Mucosa of stomach (tissue), 1 donor: ENCODE data around the gene MRPS2.
"Not testable (repeated sequence)": the region's sequence is repeated elsewhere in the genome, so short reads cannot be mapped to it uniquely, and the experiment has no call there.

Source experiments
- H3K27me3 ChIP-seq: one replicate; pipeline ENCODE4 v1.7.0; 2013; ENCODE audit warnings: mild to moderate bottlenecking, low read length; ENCODE audit not compliant: control insufficient read depth, insufficient read depth
- H3K36me3 ChIP-seq: one replicate; pipeline ENCODE4 v1.7.0; 2013; ENCODE audit warnings: low read length; ENCODE audit not compliant: control insufficient read depth, insufficient read depth
- H3K4me1 ChIP-seq: one replicate; pipeline ENCODE4 v1.7.0; 2013; ENCODE audit warnings: mild to moderate bottlenecking, low read length; ENCODE audit not compliant: control insufficient read depth, insufficient read depth
- H3K4me3 ChIP-seq: one replicate; pipeline ENCODE4 v1.7.0; 2013; ENCODE audit warnings: low read length
- H3K9ac ChIP-seq: one replicate; pipeline ENCODE4 v1.7.0; 2013; ENCODE audit warnings: mild to moderate bottlenecking, low read length, moderate library complexity
- H3K9me3 ChIP-seq: one replicate; pipeline ENCODE4 v1.7.0; 2013; ENCODE audit warnings: mild to moderate bottlenecking, low read length, moderate library complexity; ENCODE audit not compliant: control insufficient read depth
- donor health status: Pancreatic carcinoma.

MRPS2 gene

DNA sequence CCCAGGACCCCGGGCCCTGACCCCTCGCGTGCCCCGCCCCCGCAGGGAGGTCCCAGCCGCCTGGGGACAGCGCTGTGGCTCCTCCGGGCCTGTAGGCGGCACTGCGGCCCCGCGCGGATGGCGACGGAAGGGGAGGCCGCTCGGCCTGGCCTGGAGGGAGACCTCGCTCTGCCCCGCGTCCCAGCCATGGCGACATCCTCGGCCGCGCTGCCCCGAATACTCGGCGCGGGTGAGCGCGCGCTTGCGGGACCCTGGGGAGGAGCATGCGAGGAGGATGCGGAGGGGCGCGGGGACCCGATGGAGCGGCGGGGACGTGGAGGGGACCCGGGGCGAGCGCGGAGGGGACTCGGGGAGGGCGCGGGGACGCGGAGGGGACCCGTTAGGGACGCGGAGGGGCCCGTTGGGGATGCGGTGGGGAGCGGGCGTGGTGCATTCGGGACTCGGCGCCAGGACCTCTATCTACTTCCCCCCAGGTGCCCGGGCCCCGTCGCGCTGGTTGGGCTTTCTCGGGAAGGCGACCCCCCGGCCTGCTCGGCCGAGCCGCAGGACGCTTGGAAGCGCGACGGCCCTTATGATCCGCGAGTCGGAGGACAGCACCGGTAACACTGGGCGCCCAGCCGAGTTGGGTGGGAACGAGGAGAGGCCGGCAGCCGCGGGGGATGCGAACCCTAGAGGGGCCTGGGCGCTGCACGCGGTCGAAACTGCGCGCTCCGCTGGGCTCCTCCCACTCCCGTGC is at the start of gene MRPS2:
Gene MRPS2 (plus strand): TSS at position 158 of the 736 bp plus-strand sequence. CDS start 29 bp downstream, at position 187.
- Histone ChIP-seq H3K36me3 (peaks cover 3% of the 10 kb centered on the region), H3K9ac (peak within 1 kb of the TSS; percentile 58), H3K4me1 (peaks cover 21% of the 10 kb centered on the region)

DNA sequence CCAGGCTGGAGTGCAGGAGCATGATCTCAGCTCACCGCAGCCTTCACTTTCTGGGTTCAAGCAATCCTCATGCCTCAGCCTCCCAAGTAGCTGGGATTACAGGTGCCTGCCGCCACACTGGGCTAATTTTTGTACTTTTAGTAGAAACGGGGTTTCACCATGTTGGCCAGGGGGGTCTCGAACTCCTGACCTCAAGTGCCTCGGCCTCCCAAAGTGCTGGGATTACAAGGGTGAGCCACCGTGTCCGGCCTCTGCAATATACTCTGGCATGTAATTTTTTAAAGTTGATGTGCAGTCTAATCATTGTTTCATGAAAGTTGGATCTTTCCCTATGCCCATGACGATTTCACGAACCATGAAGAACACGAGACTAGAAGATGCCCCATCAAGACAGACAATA is 49.5 kb upstream of the MRPS2 start:
- no peak overlapping the region for H3K9ac ChIP-seq
- H3K27me3 ChIP-seq = no peaks in the 10 kb centered on the region
- H3K9me3 ChIP-seq = no peaks in the 10 kb centered on the region
- H3K36me3 ChIP-seq = no peaks in the 10 kb centered on the region
- no peaks in the 10 kb centered on the region for H3K4me1 ChIP-seq
- no peak overlapping the region for H3K4me3 ChIP-seq

More for the DNA sequence above, at the start of gene MRPS2:
- Histone ChIP-seq H3K9me3 (no peaks in the 10 kb centered on the region), H3K27me3 (no peaks in the 10 kb centered on the region), H3K4me3 (peak within 1 kb of the TSS; percentile 93)

DNA sequence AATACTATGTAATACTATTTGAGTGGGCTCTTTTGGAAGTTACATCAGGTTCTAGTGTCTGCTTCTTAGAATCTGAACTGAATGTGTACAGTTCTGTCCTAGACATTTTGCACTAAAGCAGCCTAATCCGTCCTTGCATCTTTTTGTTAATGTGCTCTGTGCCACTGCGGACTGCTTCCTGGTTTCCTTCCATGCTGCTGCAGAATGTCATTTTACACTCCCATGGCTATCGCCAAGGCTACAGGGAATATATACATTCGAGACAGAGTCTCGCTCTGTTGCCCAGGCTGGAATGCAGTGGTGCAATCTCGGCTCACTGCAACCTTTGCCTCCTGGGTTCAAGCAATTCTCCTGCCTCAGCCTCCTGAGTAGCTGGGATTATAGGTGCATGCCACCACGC is 48.6 kb upstream of the MRPS2 start:
- not testable (repeated sequence) for H3K9ac ChIP-seq, H3K4me3 ChIP-seq, H3K9me3 ChIP-seq, H3K27me3 ChIP-seq, H3K36me3 ChIP-seq, H3K4me1 ChIP-seq

GRCh38 chr9:135454737-135455136 is 45.7 kb upstream of the MRPS2 start:
- Histone ChIP-seq H3K27me3 (no peaks in the 10 kb centered on the region), H3K36me3 (no peaks in the 10 kb centered on the region)

DNA sequence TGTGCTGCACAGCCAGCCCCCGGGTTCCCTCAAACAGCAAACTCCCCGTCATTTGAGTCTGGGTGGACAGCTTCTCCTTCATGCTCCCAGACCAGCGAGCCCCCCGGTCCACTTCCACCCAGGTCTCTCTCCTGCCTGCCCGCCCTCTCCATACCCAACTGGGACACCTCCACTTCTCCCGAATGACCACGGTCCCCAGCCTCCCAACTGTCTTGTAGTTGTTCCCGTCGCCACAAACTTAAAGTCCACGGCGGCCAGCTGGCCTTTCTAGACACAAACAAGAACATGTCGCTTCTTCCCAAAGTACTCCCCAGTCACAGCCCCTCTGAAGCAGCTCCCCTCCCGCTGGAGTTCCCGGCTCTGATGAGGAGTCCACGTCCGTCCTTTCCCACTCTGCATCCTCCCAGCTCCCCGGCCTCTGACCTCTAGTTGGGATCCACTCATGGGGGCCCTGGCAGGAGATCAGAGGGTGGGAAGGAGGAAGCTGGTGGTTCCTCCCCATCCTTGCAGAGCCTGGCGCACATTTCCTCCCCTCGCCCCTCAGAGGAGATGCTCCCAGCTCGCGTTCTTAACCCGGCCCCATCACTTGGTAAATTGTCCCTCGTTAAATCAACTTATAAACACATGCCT is 45.0 kb upstream of the MRPS2 start:
- H3K4me3 ChIP-seq = no peak overlapping the region
- H3K27me3 ChIP-seq = no peaks in the 10 kb centered on the region
- no peak overlapping the region for H3K9ac ChIP-seq
- H3K36me3 ChIP-seq = no peaks in the 10 kb centered on the region
- H3K4me1 ChIP-seq = no peaks in the 10 kb centered on the region
- H3K9me3 ChIP-seq = no peaks in the 10 kb centered on the region

More at GRCh38 chr9:135454737-135455136, 45.7 kb upstream of the MRPS2 start:
- no peak overlapping the region for H3K9ac ChIP-seq
- no peaks in the 10 kb centered on the region for H3K4me1 ChIP-seq
- H3K4me3 ChIP-seq = no peak overlapping the region
- no peaks in the 10 kb centered on the region for H3K9me3 ChIP-seq

DNA sequence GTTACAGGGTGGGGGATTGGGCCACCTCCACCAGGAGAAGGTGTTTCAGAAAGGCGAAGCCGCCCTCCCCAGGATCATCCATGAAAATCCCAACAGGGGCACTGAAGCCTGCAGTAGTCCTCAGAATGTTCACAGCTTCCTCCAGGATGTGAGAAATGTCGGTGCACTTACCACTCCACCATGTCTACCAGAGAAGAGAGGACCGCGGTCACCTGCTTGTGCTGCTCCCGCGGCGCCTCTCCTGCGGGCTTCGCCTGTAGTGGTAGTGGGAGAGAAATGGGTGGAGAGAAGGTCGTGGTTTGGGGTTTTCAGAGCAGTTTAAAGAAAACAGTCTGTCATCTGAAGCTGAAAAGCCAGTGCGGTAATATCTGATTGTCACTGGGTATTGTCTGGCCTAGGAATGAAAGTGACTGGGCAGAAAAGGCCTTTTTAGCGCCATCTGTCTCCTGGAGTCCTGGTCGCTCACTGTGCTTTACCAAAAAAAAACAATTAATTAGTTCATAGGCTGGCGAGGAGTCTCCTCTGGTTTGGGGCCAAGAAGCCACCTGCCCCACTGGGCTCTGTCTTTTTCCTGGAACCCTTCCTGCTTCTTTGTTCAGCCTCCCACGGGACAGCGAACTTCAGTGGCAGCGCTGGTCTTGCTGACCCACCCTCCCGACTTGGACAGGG is 43.9 kb upstream of the MRPS2 start:
- H3K36me3 ChIP-seq = no peaks in the 10 kb centered on the region
- H3K4me1 ChIP-seq = no peaks in the 10 kb centered on the region
- no peak overlapping the region for H3K4me3 ChIP-seq
- H3K27me3 ChIP-seq = no peaks in the 10 kb centered on the region
- H3K9ac ChIP-seq = no peak overlapping the region
- no peaks in the 10 kb centered on the region for H3K9me3 ChIP-seq

DNA sequence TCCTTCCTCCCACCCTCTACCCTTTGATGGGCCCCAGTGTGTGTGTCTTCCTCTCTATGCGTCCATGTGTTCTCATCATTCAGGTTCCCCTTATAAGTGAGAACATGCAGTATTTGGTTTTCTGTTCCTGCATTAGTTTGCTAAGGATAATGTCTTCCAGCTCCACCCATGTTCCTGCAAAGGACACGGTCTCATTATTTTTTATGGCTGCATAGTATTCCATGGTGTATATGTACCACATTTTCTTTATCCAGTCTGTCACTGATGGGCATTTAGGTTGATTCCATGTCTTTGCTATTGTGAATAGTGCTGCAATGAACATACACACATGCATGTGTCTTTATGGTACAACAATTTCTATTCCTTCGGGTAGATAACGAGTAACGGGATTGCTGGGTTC is 42.0 kb upstream of the MRPS2 start:
- not testable (repeated sequence) for H3K27me3 ChIP-seq, H3K9me3 ChIP-seq, H3K36me3 ChIP-seq, H3K4me1 ChIP-seq, H3K4me3 ChIP-seq, H3K9ac ChIP-seq

DNA sequence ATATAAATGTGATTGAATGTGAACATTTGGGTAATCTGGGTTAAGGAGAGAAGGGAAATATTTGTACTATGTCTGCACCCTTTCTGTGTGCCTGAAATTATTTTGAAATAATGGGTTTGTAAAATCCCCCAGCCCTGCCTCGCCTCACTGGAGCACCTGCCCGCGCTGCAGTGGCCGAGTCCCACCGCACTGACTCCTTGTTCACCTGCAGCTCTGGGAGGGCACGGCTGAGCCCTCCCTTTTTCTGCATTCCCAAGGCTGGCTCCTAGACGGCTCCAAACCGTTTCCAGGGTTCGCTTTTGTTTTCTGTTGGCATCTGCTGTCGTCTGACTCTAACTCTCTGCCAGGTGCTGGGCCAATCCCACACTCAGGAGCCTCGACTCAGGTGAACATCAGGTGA is 38.5 kb upstream of the MRPS2 start:
- no peaks in the 10 kb centered on the region for H3K36me3 ChIP-seq
- H3K9ac ChIP-seq = no peak overlapping the region
- no peaks in the 10 kb centered on the region for H3K27me3 ChIP-seq
- no peak overlapping the region for H3K4me3 ChIP-seq
- H3K4me1 ChIP-seq = no peaks in the 10 kb centered on the region
- no peaks in the 10 kb centered on the region for H3K9me3 ChIP-seq

DNA sequence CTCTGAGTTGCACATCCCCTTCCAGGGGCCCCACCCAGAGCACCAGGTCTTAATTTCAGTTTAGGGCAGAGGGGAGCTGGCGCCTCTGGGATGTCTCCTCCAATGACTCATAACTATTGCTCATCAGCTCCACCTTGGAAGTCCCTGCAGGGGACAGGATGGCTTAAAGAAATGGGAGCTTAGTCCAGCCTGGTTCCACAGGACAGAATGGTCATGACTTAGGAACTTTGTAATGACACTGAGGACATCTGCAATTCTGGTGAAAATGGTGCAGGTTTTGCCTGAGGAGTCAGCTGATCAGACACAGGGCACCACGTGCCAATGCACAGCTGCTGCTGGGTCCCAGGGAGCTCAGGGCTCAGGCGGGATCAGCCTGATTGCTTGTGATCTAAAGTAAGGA is 37.3 kb upstream of the MRPS2 start:
- H3K9ac ChIP-seq = no peak overlapping the region
- no peak overlapping the region for H3K4me3 ChIP-seq
- no peaks in the 10 kb centered on the region for H3K4me1 ChIP-seq
- H3K27me3 ChIP-seq = no peaks in the 10 kb centered on the region
- no peaks in the 10 kb centered on the region for H3K9me3 ChIP-seq
- H3K36me3 ChIP-seq = no peaks in the 10 kb centered on the region

- Histone ChIP-seq H3K27me3 (no peaks in the 10 kb centered on the region), H3K9ac (no peak overlapping the region), H3K36me3 (no peaks in the 10 kb centered on the region), H3K9me3 (no peaks in the 10 kb centered on the region), H3K4me1 (peaks cover 6% of the 10 kb centered on the region), H3K4me3 (no peak overlapping the region)
These were observed 36.3 kb upstream of the MRPS2 start for GRCh38 chr9:135464181-135464580.

- no peak overlapping the region for H3K9ac ChIP-seq
- no peaks in the 10 kb centered on the region for H3K36me3 ChIP-seq
- no peak overlapping the region for H3K4me3 ChIP-seq
- no peaks in the 10 kb centered on the region for H3K9me3 ChIP-seq
- H3K27me3 ChIP-seq = no peaks in the 10 kb centered on the region
- H3K4me1 ChIP-seq = peaks cover 8% of the 10 kb centered on the region
These were observed 31.5 kb upstream of the MRPS2 start for GRCh38 chr9:135468854-135469521.
